ENCODE results near the gene RGS14. TPM values are rescaled to one million over a fixed set of nuclear protein-coding genes. Genes with fewer than 3 reads are reported as not detected.

RGS14 gene
- total and polyA plus RNA-seq, 4 donors, result 7.5 to 14.4 (median 10.4) TPM

DNA sequence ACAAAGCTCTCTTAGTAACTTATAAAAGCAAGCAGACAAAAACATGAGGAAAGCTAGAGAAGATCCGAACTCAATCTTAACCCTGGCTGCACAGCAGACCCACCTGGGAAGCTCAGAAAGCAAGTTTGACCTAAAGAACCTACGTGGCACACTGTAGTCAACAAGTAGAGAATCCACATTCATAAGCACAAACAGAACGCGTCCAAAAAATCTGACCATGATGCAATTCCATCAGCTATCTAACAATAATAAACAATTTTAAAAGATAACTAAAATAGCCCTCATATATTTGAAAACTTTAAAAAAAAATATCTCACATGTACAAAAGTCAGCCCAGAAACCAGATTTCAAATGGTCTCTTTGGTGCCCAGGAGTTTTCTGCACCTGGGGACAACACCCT lies 10.9 kb upstream of the RGS14 start:
- DNase-seq (ENCODE audit: low read depth in 4 of 6, low spot score in 6 of 6), result no peak
- no CpG with 5 or more reads among the region's 4 CpGs for WGBS (ENCODE audit: insufficient coverage)
- H3K4me3 ChIP-seq (ENCODE audit: low read depth, low read length), result no peak overlapping the region
- H3K4me1 ChIP-seq (ENCODE audit: control insufficient read depth, insufficient read depth, low read length), result peaks cover 19% of the 10 kb centered on the region
- H3K27me3 ChIP-seq (ENCODE audit: control insufficient read depth, insufficient read depth, low read length), result no peaks in the 10 kb centered on the region
- H3K9me3 ChIP-seq (ENCODE audit: control insufficient read depth, insufficient read depth, low read length), result no peaks in the 10 kb centered on the region
- H3K27ac ChIP-seq (ENCODE audit: low read depth, low read length), result no peak overlapping the region
- peaks cover 26% of the 10 kb centered on the region for H3K36me3 ChIP-seq (ENCODE audit: control insufficient read depth, insufficient read depth, low read length)

DNA sequence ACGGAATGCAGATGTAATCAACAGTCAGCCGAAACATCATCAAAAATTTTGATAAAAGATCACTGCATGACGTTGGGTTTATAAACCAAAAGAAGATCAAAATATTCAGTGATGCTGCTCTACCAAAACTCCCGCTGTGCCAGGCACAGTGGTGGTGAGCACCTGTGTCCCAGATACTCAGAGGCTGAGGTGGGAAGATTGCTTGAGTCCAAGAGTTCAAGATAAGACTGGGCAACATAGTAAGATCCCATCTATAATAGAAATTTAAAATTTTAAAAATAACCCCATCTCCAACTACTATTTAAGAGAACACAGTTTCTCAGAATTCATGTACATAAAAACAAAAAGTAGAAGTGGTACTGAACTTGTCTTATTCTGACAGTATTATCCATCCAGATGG lies 10.0 kb upstream of the RGS14 start:
- H3K4me1 ChIP-seq (ENCODE audit: control insufficient read depth, insufficient read depth, low read length), result peaks cover 25% of the 10 kb centered on the region
- WGBS (ENCODE audit: insufficient coverage), result 100% methylated on average over 4 of the region's 4 CpGs

GRCh38 chr5:177349362-177349647 lies 8.4 kb upstream of the RGS14 start:
- Histone ChIP-seq H3K4me1 (ENCODE audit: control insufficient read depth, insufficient read depth, low read length) (peaks cover 25% of the 10 kb centered on the region), H3K27me3 (ENCODE audit: control insufficient read depth, insufficient read depth, low read length) (no peaks in the 10 kb centered on the region), H3K4me3 (ENCODE audit: low read depth, low read length) (no peak overlapping the region), H3K36me3 (ENCODE audit: control insufficient read depth, insufficient read depth, low read length) (peaks cover 17% of the 10 kb centered on the region), H3K27ac (ENCODE audit: low read depth, low read length) (no peak overlapping the region), H3K9me3 (ENCODE audit: control insufficient read depth, insufficient read depth, low read length) (no peaks in the 10 kb centered on the region)
- DNase-seq (ENCODE audit: low read depth in 4 of 6, low spot score in 6 of 6), result no peak
- WGBS (ENCODE audit: insufficient coverage), result 64% methylated on average over 2 of the region's 3 CpGs

More for the DNA sequence above, 10.0 kb upstream of the RGS14 start:
- no peaks in the 10 kb centered on the region for H3K9me3 ChIP-seq (ENCODE audit: control insufficient read depth, insufficient read depth, low read length)
- DNase-seq (ENCODE audit: low read depth in 4 of 6, low spot score in 6 of 6), result no peak
- no peak overlapping the region for H3K27ac ChIP-seq (ENCODE audit: low read depth, low read length)
- H3K4me3 ChIP-seq (ENCODE audit: low read depth, low read length), result no peak overlapping the region
- H3K36me3 ChIP-seq (ENCODE audit: control insufficient read depth, insufficient read depth, low read length), result peaks cover 22% of the 10 kb centered on the region
- H3K27me3 ChIP-seq (ENCODE audit: control insufficient read depth, insufficient read depth, low read length), result no peaks in the 10 kb centered on the region

DNA sequence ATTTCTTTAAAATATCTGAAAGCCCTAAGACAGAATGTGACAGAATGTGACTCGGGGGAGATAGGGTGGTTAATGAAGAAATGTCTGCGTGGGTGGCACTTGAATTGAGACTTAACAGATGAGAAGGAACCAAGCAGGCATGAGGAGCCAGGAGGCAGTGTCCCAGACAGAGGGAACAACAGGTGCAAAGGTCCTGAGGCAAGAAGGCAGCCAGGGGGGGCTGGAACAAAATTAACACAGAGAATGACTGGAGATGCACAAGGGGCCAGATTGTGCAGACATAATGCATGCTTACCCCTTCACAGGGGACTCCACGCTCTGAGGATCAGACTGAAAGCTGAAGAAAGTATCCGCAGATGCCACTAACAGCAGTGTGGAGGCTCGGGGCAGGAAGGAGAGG lies 8.0 kb upstream of the RGS14 start:
- Histone ChIP-seq H3K27ac (ENCODE audit: low read depth, low read length) (no peak overlapping the region), H3K9me3 (ENCODE audit: control insufficient read depth, insufficient read depth, low read length) (no peaks in the 10 kb centered on the region), H3K27me3 (ENCODE audit: control insufficient read depth, insufficient read depth, low read length) (no peaks in the 10 kb centered on the region), H3K36me3 (ENCODE audit: control insufficient read depth, insufficient read depth, low read length) (peaks cover 15% of the 10 kb centered on the region), H3K4me1 (ENCODE audit: control insufficient read depth, insufficient read depth, low read length) (peaks cover 25% of the 10 kb centered on the region), H3K4me3 (ENCODE audit: low read depth, low read length) (no peak overlapping the region)
- WGBS (ENCODE audit: insufficient coverage), result 89% methylated on average over 5 of the region's 5 CpGs
- no peak for DNase-seq (ENCODE audit: low read depth in 4 of 6, low spot score in 6 of 6)

DNA sequence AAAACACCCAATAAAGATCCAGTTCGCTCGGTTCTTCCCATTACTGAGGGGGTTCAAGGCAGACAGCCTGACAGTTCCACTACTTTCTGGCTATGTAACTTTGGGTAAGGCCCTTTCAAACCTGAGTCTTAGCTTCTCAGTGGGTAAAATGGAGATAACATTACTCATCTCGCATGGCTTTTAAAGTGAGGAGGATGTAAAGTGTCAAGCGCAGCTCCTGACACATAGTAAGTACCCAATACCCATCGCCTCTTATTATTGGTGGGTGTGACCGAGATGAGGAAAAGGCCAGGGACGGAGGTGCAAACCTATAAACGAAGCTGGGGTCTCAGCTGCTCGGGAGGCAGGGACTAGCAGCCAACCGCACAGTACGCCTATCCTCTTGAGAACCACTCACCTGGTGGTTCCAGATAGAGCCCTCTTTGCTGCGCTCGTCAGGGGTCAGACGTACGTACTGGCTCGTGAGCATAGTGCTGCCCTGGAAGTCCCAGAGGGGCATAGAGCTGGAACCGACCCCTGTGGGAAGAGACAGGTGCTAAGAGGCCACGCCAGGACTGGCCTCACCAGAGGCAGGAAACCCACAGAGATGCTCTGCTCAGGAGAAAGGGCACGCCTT lies 6.8 kb upstream of the RGS14 start:
- Histone ChIP-seq H3K4me1 (ENCODE audit: control insufficient read depth, insufficient read depth, low read length) (peaks cover 25% of the 10 kb centered on the region), H3K27me3 (ENCODE audit: control insufficient read depth, insufficient read depth, low read length) (peaks cover 3% of the 10 kb centered on the region), H3K27ac (ENCODE audit: low read depth, low read length) (peak overlapping the region; percentile 96), H3K4me3 (ENCODE audit: low read depth, low read length) (peak overlapping the region; percentile 92), H3K9me3 (ENCODE audit: control insufficient read depth, insufficient read depth, low read length) (no peaks in the 10 kb centered on the region), H3K36me3 (ENCODE audit: control insufficient read depth, insufficient read depth, low read length) (peaks cover 10% of the 10 kb centered on the region)
- 2% methylated on average over 14 of the region's 19 CpGs for WGBS (ENCODE audit: insufficient coverage)
- DNase-seq (ENCODE audit: low read depth in 4 of 6, low spot score in 6 of 6), result no peak

- no peaks in the 10 kb centered on the region for H3K9me3 ChIP-seq (ENCODE audit: control insufficient read depth, insufficient read depth, low read length)
- DNase-seq (ENCODE audit: low read depth in 4 of 6, low spot score in 6 of 6), result peak; percentile 91 to 99 (median 94)
- H3K4me3 ChIP-seq (ENCODE audit: low read depth, low read length), result peak within 1 kb of the TSS; percentile 92
- H3K36me3 ChIP-seq (ENCODE audit: control insufficient read depth, insufficient read depth, low read length), result peaks cover 10% of the 10 kb centered on the region
- peaks cover 25% of the 10 kb centered on the region for H3K4me1 ChIP-seq (ENCODE audit: control insufficient read depth, insufficient read depth, low read length)
- 6% methylated on average over 54 of the region's 55 CpGs for WGBS (ENCODE audit: insufficient coverage)
- peaks cover 3% of the 10 kb centered on the region for H3K27me3 ChIP-seq (ENCODE audit: control insufficient read depth, insufficient read depth, low read length)
- H3K27ac ChIP-seq (ENCODE audit: low read depth, low read length), result peak within 1 kb of the TSS; percentile 96
These were observed 6.1 kb upstream of the RGS14 start, which contains the start of gene LMAN2 for GRCh38 chr5:177351392-177352329. TSS of gene LMAN2 (minus strand) at chr5:177351668. CDS start at chr5:177351647, 21 bp downstream.

GRCh38 chr5:177353093-177353492 lies 4.6 kb upstream of the RGS14 start:
- no peak for DNase-seq (ENCODE audit: low read depth in 4 of 6, low spot score in 6 of 6)
- Histone ChIP-seq H3K27ac (ENCODE audit: low read depth, low read length) (no peak overlapping the region), H3K4me3 (ENCODE audit: low read depth, low read length) (no peak overlapping the region), H3K36me3 (ENCODE audit: control insufficient read depth, insufficient read depth, low read length) (peaks cover 10% of the 10 kb centered on the region), H3K9me3 (ENCODE audit: control insufficient read depth, insufficient read depth, low read length) (no peaks in the 10 kb centered on the region), H3K4me1 (ENCODE audit: control insufficient read depth, insufficient read depth, low read length) (peaks cover 25% of the 10 kb centered on the region), H3K27me3 (ENCODE audit: control insufficient read depth, insufficient read depth, low read length) (peaks cover 8% of the 10 kb centered on the region)
- WGBS (ENCODE audit: insufficient coverage), result no CpG with 5 or more reads among the region's 5 CpGs

GRCh38 chr5:177354256-177354655 lies 3.5 kb upstream of the RGS14 start:
- peaks cover 21% of the 10 kb centered on the region for H3K4me1 ChIP-seq (ENCODE audit: control insufficient read depth, insufficient read depth, low read length)
- H3K9me3 ChIP-seq (ENCODE audit: control insufficient read depth, insufficient read depth, low read length), result no peaks in the 10 kb centered on the region
- no peak for DNase-seq (ENCODE audit: low read depth in 4 of 6, low spot score in 6 of 6)
- H3K27ac ChIP-seq (ENCODE audit: low read depth, low read length), result no peak overlapping the region
- peaks cover 5% of the 10 kb centered on the region for H3K36me3 ChIP-seq (ENCODE audit: control insufficient read depth, insufficient read depth, low read length)
- WGBS (ENCODE audit: insufficient coverage), result 77% methylated on average over 2 of the region's 3 CpGs
- H3K27me3 ChIP-seq (ENCODE audit: control insufficient read depth, insufficient read depth, low read length), result peaks cover 12% of the 10 kb centered on the region
- no peak overlapping the region for H3K4me3 ChIP-seq (ENCODE audit: low read depth, low read length)

- no peak for DNase-seq (ENCODE audit: low read depth in 4 of 6, low spot score in 6 of 6)
- no peaks in the 10 kb centered on the region for H3K9me3 ChIP-seq (ENCODE audit: control insufficient read depth, insufficient read depth, low read length)
- no peak overlapping the region for H3K27ac ChIP-seq (ENCODE audit: low read depth, low read length)
- H3K27me3 ChIP-seq (ENCODE audit: control insufficient read depth, insufficient read depth, low read length), result peaks cover 12% of the 10 kb centered on the region
- H3K4me1 ChIP-seq (ENCODE audit: control insufficient read depth, insufficient read depth, low read length), result peaks cover 20% of the 10 kb centered on the region
- no peak overlapping the region for H3K4me3 ChIP-seq (ENCODE audit: low read depth, low read length)
- WGBS (ENCODE audit: insufficient coverage), result 89% methylated on average over 3 of the region's 3 CpGs
- H3K36me3 ChIP-seq (ENCODE audit: control insufficient read depth, insufficient read depth, low read length), result peaks cover 5% of the 10 kb centered on the region
These were observed 3.0 kb upstream of the RGS14 start for GRCh38 chr5:177354711-177355110.

Data from spinal cord (tissue), 10 donors.